ENCODE measurements around the gene SLC6A13. TPM values are rescaled to one million over a fixed set of nuclear protein-coding genes. Genes with fewer than 3 reads are reported as not detected.

Gene SLC6A13
- total and polyA plus RNA-seq, 2 of the 8 experiments (the other 6 are each of a cell fraction or from before 2014, with no cell fraction given), result 0.03 TPM; not detected in 1

- ChIA-PET POLR2A (ENCODE audit: partially characterized antibody) (no interaction called here), CTCF (ENCODE audit: partially characterized antibody) (interaction anchor here (0.6 kb wide), 1 partner anchor 985 kb away, joined by 3 read pairs; no protein-coding TSS in a partner anchor)
- Histone ChIP-seq H3K27me3 (replicated peaks in 1 of 4; ENCODE audit: control insufficient read depth in 3 of 4, extremely low read depth in 1 of 4, insufficient read depth in 3 of 4, low read length in 3 of 4) (no peaks in the 10 kb centered on the region), H2BK12ac (ENCODE audit: low read depth, low read length) (no peak overlapping the region), H2BK20ac (ENCODE audit: low read length) (no peak overlapping the region), H2AK5ac (ENCODE audit: low read depth, low read length) (no peak overlapping the region), H3K14ac (ENCODE audit: insufficient read length) (no peak overlapping the region), H4K8ac (ENCODE audit: extremely low read depth, insufficient read depth, low read length) (no peak overlapping the region), H3K4me3 (ENCODE audit: extremely low read depth in 1 of 4, insufficient read depth in 2 of 4, low read depth in 3 of 4, low read length in 4 of 4) (no peak overlapping the region), H3K4ac (replicated peaks; ENCODE audit: insufficient read length, low read depth, low read length) (no peak overlapping the region), H3K4me2 (ENCODE audit: insufficient read depth in 1 of 2, low read depth in 2 of 2, low read length in 2 of 2) (no peak overlapping the region), H2AFZ (ENCODE audit: low read length) (no peak overlapping the region), H3K79me2 (ENCODE audit: control insufficient read depth in 1 of 2, insufficient read depth in 2 of 2, low read length in 2 of 2) (no peaks in the 10 kb centered on the region), H3K9me3 (ENCODE audit: insufficient read depth in 2 of 2, low read depth in 1 of 2, low read length in 1 of 2) (peaks cover 8 to 13% of the 10 kb centered on the region in 2 experiments), H3K23me2 (ENCODE audit: low read depth, low read length) (no peaks in the 10 kb centered on the region), H2BK15ac (ENCODE audit: low read length) (no peak overlapping the region), H3K4me1 (replicated peaks in 1 of 4; ENCODE audit: control insufficient read depth in 3 of 4, insufficient read depth in 4 of 4, low read length in 3 of 4) (peaks cover 0 to 4% (median 0%) of the 10 kb centered on the region in 4 experiments; a peak in 2 of 7 replicates), H3K79me1 (ENCODE audit: low read depth, low read length) (no peaks in the 10 kb centered on the region), H4K91ac (replicated peaks; ENCODE audit: insufficient read length, low read length) (no peak overlapping the region), H3K36me3 (ENCODE audit: control insufficient read depth in 2 of 4, insufficient read depth in 4 of 4, low read length in 3 of 4) (no peaks in the 10 kb centered on the region), H4K5ac (ENCODE audit: insufficient read length, low read depth, low read length) (no peak overlapping the region), H4K20me1 (replicated peaks in 1 of 2; ENCODE audit: control insufficient read depth in 1 of 2, insufficient read depth in 2 of 2, low read length in 2 of 2) (no peaks in the 10 kb centered on the region), H3K27ac (ENCODE audit: low read depth, low read length) (no peak overlapping the region), H2BK120ac (replicated peaks; ENCODE audit: low read depth, low read length) (no peak overlapping the region), H3K23ac (ENCODE audit: insufficient read length) (no peak overlapping the region), H3K18ac (ENCODE audit: extremely low read depth, low read length) (no peak overlapping the region), H3K56ac (replicated peaks; ENCODE audit: insufficient read length, low read depth, low read length) (no peak overlapping the region), H3K9ac (replicated peaks in 1 of 4; ENCODE audit: extremely low read depth in 1 of 4, low read depth in 3 of 4, low read length in 3 of 4) (no peak overlapping the region), H2BK5ac (ENCODE audit: low read depth, low read length) (no peak overlapping the region)
- FAIRE-seq, result no peak
- DNase-seq (ENCODE audit: low read depth in 1 of 2, low spot score in 2 of 2), result no peak
- TF ChIP-seq EGR1 (IDR thresholded peaks at IDR 0.05; ENCODE audit: borderline replicate concordance, low read depth, low read length), result no peak
- no peak for TF ChIP-seq JUND (IDR thresholded peaks at IDR 0.05; ENCODE audit: low read length)
- TF ChIP-seq CBX5 (IDR thresholded peaks at IDR 0.05; ENCODE audit: low read depth, low read length), result no peak
- TF ChIP-seq KDM1A (IDR thresholded peaks at IDR 0.05; ENCODE audit: borderline replicate concordance, low read length), result no peak
- TF ChIP-seq SUZ12 (IDR thresholded peaks at IDR 0.05; ENCODE audit: low read length), result no peak
- no peak for TF ChIP-seq SIN3A (conservative IDR thresholded peaks at IDR 0.05 in 1 of 2, IDR thresholded peaks at IDR 0.05 in 1 of 2; ENCODE audit: low read depth in 1 of 2, low read length in 2 of 2)
- TF ChIP-seq NANOG (IDR thresholded peaks at IDR 0.05; ENCODE audit: insufficient read depth, low read depth, low read length, poor library complexity, severe bottlenecking), result no peak
- TF ChIP-seq FOSL1 (IDR thresholded peaks at IDR 0.05; ENCODE audit: insufficient read depth, low read depth, low read length), result no peak
- TF ChIP-seq YY1 (IDR thresholded peaks at IDR 0.05; ENCODE audit: low read depth, low read length), result no peak
- 90% methylated on average over 13 of the region's 13 CpGs; no CpG with 5 or more reads in 1 of the 2 experiments for WGBS, 2 experiments (ENCODE audit: extremely low coverage in 1 of 2, insufficient coverage in 1 of 2, insufficient read length in 1 of 2, insufficient replicate concordance in 2 of 2, low coverage in 1 of 2, low lambda C conversion rate in 2 of 2, missing lambda C conversion rate in 1 of 2)
These were observed 25.4 kb downstream of the SLC6A13 start for GRCh38 chr12:237026-237815.
